ENCODE results near the gene MAPK12.

GRCh38 chr22:50289151-50289941, 27.9 kb upstream of the MAPK12 start:
- TF ChIP-seq CTCF (conservative IDR thresholded peaks at IDR 0.05) (no peak), ZFX (IDR thresholded peaks at IDR 0.05) (no peak)
